ENCODE results near the gene RALGPS2.

- no peak for TF ChIP-seq CTCF (IDR thresholded peaks at IDR 0.05)
- no peak for TF ChIP-seq POLR2A (IDR thresholded peaks at IDR 0.05)
Observed at GRCh38 chr1:178714453-178714852, 10.6 kb upstream of the RALGPS2 start.

All from tibial nerve (tissue), 3 donors.